Stimulated activated CD8-positive, alpha-beta memory T cell treated with anti-CD3 and anti-CD28 coated beads, Interleukin-15, amount 100 ng/mL, for 1 hour (primary cell): Measurements from ENCODE around the gene FRMD1.

Experiments used
- DNase-seq: peaks from one replicate; pipeline ENCODE4 v3.0.0-alpha.2; 2020; ENCODE audit warnings: low read depth

Gene FRMD1

GRCh38 chr6:168043193-168043847 lies 35.7 kb downstream of the FRMD1 start:
- no peak for DNase-seq

GRCh38 chr6:168042426-168043192 lies 36.4 kb downstream of the FRMD1 start:
- no peak for DNase-seq

GRCh38 chr6:168041928-168042327 lies 37.1 kb downstream of the FRMD1 start:
- DNase-seq, result no peak

GRCh38 chr6:168040856-168041496 lies 38.0 kb downstream of the FRMD1 start:
- no peak for DNase-seq

GRCh38 chr6:168039849-168040248 lies 39.2 kb downstream of the FRMD1 start:
- DNase-seq, result no peak

- no peak for DNase-seq
Observed at GRCh38 chr6:168039301-168039700, 39.7 kb downstream of the FRMD1 start.

- no peak for DNase-seq
Observed at GRCh38 chr6:168038576-168039140, 40.4 kb downstream of the FRMD1 start.

- DNase-seq, result no peak
Observed at GRCh38 chr6:168037856-168038255, 41.2 kb downstream of the FRMD1 start.

GRCh38 chr6:168037242-168037641 lies 41.8 kb downstream of the FRMD1 start:
- DNase-seq, result no peak

- no peak for DNase-seq
Observed at GRCh38 chr6:168035661-168036545, 43.1 kb downstream of the FRMD1 start.

- no peak for DNase-seq
Observed at GRCh38 chr6:168035098-168035660, 43.8 kb downstream of the FRMD1 start.

- no peak for DNase-seq
Observed at GRCh38 chr6:168034537-168034936, 44.5 kb downstream of the FRMD1 start.

- DNase-seq, result no peak
Observed at GRCh38 chr6:168033791-168034190, 45.2 kb downstream of the FRMD1 start.

- DNase-seq, result no peak
Observed at GRCh38 chr6:168032005-168032760, 46.8 kb downstream of the FRMD1 start.

- DNase-seq, result no peak
Observed at GRCh38 chr6:168031411-168031971, 47.5 kb downstream of the FRMD1 start.

GRCh38 chr6:168030908-168031307 lies 48.1 kb downstream of the FRMD1 start:
- no peak for DNase-seq

- no peak for DNase-seq
Observed at GRCh38 chr6:168030218-168030746, 48.7 kb downstream of the FRMD1 start.

GRCh38 chr6:168029459-168030217 lies 49.4 kb downstream of the FRMD1 start:
- no peak for DNase-seq

- DNase-seq, result no peak
Observed at GRCh38 chr6:168028181-168028580, 50.8 kb downstream of the FRMD1 start.
